Lung microvascular endothelial cell (primary cell): ENCODE measurements around the gene HIPK2. TPM values are rescaled to one million over a fixed set of nuclear protein-coding genes. Genes with fewer than 3 reads are reported as not detected.
"Not testable (repeated sequence)": the region's sequence is repeated elsewhere in the genome, so short reads cannot be mapped to it uniquely, and the experiment has no call there.

Experiments
- DNase-seq, 2 donors: peaks; one replicate each; pipeline versions ENCODE4 v3.0.0 to v3.0.0-alpha.2; 2010; ENCODE audit warnings: low read depth in 2 of 2
- total RNA-seq: library from RNA; depleted of rRNA; stranded (reverse); fragments of >200 nt; gene quantifications from 2 replicates; pipeline ENCODE4 v1.2.1, GENCODE V29; 2014

Gene HIPK2
- total RNA-seq, 1 donor from 2014 or later = 10.9 TPM

DNA sequence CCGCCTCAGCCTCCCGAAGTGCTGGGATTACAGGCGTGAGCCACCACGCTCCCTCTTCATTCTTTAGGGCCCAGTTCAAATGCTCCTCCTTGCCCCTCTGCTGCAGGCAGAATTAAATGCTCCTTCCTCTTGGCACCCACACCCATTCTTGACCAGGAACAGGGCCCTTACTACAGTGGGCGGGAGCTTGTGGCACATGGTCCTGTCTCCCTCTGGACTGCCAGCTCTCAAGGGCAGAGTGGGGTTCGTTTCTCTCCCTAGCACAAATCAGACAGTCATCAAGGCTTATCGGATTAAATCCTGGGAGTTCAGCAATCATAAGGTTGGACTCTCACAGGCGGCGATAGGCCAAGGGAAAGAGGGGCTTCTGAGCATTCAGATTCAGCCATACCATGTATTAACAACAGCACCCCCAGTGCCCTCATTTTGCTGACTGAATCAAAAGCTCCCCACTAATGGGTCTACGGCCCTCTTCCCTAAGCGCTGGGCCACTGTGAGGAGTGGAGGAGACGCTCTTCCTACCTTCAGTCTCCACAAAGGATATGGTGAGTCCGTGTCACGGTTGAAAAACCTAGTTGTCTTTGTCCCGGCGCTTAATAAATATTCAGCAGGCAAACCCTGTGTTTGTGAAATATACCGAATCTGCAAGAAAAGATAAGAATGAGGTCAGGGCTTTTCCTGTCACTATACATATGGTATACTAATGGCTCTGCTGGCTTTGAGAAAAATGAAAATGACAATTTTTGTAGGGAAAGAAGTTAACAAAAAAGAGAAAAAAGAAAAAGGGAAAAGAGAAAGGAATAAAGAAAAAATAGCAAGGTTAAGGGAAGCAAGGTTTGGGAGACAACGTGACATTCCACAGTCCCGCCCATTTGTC lies 146.9 kb downstream of the HIPK2 start:
- no peak for DNase-seq

DNA sequence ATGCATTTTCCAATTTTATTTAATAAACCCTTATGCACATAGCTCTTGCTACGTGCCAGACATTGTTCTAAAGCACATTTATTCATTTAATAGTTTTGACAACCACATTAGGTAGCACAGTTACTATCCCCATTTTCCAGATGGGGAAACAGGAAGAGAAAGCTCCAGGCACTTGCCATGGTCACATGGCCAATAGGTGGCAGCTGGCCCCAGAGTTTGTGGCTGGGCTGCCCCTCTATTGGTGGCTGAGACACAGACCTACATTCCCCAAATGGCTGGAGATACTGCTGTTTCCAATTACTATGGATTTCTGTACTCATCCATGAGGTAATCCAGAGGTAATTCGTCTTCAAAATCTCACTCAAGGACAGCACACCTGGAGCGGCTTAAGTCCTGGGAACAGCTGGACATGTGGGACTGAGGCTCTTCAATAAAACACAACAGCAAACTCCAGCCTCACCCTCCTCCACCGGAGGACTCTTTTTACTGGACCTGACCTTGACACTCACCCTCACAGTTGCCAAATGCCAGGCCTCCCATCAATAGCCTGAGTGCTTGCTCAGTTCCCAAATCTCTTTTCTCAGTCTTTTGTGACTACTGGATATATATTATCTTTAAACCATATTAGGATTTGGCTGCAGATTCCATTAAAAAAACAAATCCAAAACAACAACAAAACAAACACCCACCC lies 148.3 kb downstream of the HIPK2 start:
- DNase-seq = no peak

DNA sequence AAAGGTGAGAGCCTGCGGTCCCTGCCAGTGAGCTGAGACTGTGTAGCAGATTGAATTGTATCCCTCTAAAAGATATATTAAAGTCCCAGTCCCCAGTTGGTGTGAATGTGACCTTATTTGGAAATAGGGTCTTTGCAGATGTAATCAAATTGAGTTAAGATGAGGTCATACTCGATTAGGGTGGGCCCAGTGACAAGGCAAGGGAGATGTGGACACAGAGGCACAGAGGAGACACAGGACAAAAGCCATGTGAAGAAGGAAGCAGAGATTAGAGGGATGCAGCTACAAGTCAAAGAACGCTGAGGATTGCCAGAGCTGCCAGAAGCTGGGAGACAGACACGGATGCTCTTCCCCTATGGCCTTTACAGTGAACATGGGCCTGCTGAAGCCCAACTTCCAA lies 150.0 kb downstream of the HIPK2 start:
- no peak for DNase-seq

DNA sequence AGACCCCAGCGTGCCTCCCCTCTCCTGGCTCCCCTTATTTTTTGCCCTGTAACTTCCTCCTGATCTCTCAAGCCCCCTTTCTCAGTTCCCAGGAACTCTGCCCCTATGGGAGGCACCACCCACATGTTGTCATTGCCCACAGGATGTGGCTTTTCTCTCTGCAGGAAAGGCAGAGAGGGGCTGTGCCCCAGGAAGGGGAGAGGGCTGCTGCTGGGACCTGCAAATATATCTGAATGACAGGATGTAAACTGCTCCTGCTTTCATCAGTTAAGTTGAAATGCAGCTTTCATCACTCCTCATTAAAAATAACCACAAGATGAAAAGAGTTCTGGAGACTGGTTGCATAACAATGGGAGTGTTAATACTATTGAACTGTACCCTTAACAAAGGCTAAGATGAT lies 151.0 kb downstream of the HIPK2 start:
- DNase-seq = no peak

- DNase-seq = no peak
Observed at GRCh38 chr7:139623518-139623917, 154.3 kb downstream of the HIPK2 start.

GRCh38 chr7:139620676-139621344 lies 157.0 kb downstream of the HIPK2 start:
- DNase-seq = peak; percentile 24 to 44

GRCh38 chr7:139619367-139619657 lies 158.5 kb downstream of the HIPK2 start:
- peak in 1 of 2 donors; percentile 66 for DNase-seq

- peak; percentile 34 to 50 for DNase-seq
Observed at GRCh38 chr7:139618482-139619366, 159.1 kb downstream of the HIPK2 start.

DNA sequence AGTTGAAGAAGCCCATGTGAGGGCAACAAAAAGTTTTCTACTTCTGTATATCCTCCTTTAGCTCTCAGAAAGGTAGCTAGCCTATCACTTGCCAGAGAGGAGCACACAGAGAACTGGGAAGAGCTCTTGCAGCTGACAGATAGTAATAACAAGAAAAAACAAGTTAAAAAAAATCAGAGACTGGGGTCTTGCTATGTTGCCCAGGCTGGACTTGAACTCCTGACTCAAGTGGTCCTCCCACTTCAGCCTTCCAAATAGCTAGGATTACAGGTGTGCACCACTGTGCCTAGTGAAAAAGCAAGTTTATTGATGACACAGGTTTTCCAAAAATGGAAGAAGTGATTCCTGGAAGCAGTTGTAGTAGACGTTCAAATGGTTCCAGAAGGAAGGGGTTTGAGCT lies 160.7 kb downstream of the HIPK2 start:
- no peak for DNase-seq

DNA sequence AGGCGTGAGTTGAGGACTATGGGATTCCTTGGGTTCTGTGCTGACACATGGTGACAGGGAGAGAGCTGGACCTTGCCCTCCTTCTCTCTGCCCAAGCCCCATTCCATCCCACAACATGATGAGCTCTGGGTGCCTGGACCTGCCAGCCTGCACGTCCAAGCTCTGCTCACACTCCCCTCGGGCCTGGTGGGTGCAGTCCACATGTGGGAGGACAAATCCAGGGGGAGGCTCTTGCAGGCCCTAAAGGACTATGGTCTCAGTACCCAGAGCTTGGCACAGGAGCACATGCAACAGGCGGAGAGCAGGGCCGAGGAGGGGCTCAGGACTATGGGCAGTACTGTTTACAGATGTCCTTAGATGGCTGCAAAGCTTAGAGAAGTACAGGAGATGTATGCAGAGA lies 162.9 kb downstream of the HIPK2 start:
- DNase-seq = no peak

GRCh38 chr7:139613971-139614411 lies 163.8 kb downstream of the HIPK2 start:
- DNase-seq = no peak

- DNase-seq = not testable (repeated sequence)
Observed at GRCh38 chr7:139611556-139611955, 166.2 kb downstream of the HIPK2 start.

DNA sequence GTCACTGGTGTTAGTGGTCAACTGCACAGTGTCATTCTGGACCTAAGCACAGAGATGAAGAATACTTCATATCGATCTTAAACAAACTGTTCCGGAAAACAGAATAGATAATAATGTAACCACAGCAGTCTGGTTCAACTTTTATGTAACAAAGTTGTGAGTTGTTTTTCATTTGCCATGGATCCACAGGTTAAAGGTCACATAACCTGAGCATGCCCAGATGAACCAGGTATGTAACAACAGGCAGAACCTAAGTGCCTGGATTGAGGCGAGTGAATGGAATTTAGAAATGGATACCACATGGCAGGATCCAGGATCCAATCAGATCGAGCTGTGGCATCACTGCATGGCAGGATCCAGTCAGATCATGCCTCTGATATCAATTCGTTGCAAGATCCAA lies 167.2 kb downstream of the HIPK2 start:
- DNase-seq = no peak

DNA sequence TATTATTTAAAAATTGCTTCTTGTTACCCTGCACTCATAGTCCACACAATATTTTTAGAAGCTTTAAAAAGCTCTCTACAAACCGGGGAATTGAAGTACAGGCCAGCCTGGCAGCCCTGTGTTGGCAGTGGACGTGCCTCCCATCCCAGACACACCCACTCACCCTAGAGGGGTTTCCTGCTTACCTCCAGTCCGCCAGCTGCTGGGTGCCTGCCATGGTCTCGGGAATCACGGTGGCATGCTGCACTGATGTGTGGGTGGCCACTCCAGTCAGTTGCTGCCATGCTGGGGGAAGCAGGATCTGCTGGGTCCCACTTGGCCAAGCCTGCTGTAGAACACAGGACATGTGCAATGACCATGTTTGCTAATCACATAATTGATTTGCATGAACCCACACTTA lies 173.9 kb downstream of the HIPK2 start:
- DNase-seq = no peak

GRCh38 chr7:139603282-139603681 lies 174.5 kb downstream of the HIPK2 start:
- DNase-seq = no peak

DNA sequence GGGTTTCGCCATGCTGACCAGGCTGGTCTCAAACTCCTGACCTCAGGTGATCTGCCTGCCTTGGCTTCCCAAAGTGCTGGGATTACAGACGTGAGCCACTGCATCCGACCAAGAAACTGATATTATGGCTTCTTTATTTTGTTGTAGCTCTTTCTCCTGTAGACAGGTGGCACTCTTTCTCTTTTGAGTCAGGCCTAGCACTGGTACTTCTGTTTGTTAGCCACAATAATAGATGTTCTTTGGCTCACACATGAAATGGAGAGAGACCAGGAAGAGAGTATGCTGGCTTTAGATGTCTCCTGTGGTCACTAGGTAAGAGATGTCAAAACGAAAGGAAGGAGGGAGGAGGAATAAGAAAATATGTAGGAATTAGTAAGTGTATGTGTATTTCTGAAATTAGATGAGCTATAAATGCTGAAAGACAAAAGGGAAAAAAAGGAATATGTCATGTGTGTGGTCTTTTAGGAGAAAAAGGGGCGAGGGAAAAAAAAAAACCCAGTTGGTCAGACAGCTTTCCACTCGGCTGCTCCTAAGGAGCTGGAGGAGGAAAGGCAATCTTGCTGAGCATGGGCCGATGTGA lies 175.6 kb downstream of the HIPK2 start:
- peak; percentile 56 to 67 for DNase-seq

DNA sequence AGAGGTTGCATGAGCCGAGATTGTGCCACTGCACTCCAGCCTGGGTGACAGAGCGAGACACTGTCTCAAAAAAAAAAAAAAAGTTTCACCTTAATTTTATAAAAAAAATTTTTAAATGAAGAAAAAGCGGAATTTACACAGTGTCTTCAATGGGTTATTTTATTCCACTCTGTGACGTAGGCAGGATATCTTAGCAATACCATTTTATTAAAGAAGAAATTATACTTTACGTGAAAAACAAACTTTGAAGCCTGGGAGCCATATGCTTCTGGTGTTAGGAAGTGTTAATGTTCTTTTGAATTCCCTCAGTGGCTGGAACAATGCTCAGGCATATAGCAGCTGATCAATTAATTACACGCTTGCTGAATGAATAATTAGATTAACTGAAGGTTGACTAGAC lies 176.6 kb downstream of the HIPK2 start:
- no peak for DNase-seq

DNA sequence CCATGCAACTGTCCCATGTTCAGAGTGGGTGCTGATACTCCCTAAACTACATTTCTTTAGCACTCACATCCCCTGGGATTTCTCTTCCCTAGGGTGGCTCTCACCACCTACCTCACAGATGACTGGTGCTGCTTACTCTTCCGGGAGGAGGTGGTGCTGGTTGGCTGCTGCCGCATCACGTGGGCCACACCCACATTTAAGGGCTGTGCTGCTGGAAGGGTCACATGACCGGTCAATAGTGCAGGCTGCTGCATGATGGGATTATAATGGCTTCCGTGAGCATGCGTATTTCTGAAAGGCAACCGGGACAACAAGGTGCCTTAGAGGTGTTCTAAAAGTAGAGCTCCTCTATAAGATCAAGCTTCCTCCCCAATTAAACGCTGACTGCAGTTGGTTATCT lies 177.5 kb downstream of the HIPK2 start:
- no peak for DNase-seq

DNA sequence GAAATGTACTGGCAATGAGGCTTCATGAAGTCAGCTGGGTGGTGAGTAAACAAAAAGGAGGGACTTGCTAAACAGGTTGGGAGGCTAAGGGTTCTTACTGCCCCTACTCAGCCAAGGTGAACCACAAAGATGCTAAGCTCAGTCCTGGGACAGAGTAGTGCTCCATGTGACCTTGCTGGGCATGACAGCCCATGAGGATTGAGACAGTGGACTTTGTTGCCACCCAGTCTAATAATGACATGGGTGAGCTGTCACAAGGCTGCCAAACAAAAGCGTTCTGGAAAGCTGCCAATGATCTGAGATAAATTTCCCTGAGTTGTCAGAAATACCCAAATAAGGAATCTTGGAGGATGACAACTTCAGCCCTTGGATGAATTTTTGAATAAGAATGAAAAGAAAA lies 179.2 kb downstream of the HIPK2 start:
- peak in 1 of 2 donors; percentile 57 for DNase-seq

- no peak for DNase-seq
Observed at GRCh38 chr7:139597028-139597427, 180.8 kb downstream of the HIPK2 start.

GRCh38 chr7:139596626-139597025 lies 181.2 kb downstream of the HIPK2 start:
- no peak for DNase-seq
